Cardiac muscle cell (in vitro differentiated cells and primary cell): ENCODE results near the gene CDIPT. TPM values are rescaled to one million over a fixed set of nuclear protein-coding genes. Genes with fewer than 3 reads are reported as not detected.

Source experiments
- DNase-seq, 2 donors: peaks; one replicate each; pipeline versions ENCODE4 v3.0.0 to v3.0.0-alpha.2; 2010 to 2017; ENCODE audit warnings: low read depth in 1 of 2, low spot score in 1 of 2
- H3K27ac ChIP-seq: fragments of 200-600 bp; sonication (generic); 2 replicates; pipeline ENCODE4 v1.5.1; 2016
- H3K27me3 ChIP-seq: fragments of 200-600 bp; sonication (generic); 2 replicates; pipeline ENCODE4 v1.6.0; 2016; ENCODE audit warnings: control low read depth
- H3K36me3 ChIP-seq: fragments of 200-600 bp; sonication (generic); 2 replicates; pipeline ENCODE4 v1.5.1; 2016; ENCODE audit warnings: control low read depth
- H3K4me1 ChIP-seq: fragments of 200-600 bp; sonication (generic); 2 replicates; pipeline ENCODE4 v1.8.1; 2017; ENCODE audit warnings: low read depth, mild to moderate bottlenecking, mixed run types
- H3K4me3 ChIP-seq: fragments of 200-600 bp; sonication (generic); 2 replicates; pipeline ENCODE4 v1.5.1; 2016; ENCODE audit warnings: mild to moderate bottlenecking
- H3K9me3 ChIP-seq: fragments of 200-600 bp; sonication (generic); 2 replicates; pipeline ENCODE4 v1.5.1; 2017; ENCODE audit warnings: low read depth, mild to moderate bottlenecking, control low read depth
- CTCF ChIP-seq: IDR thresholded peaks from 2 replicates; pipeline ENCODE4 v1.5.1; 2012; ENCODE audit warnings: low read depth, mild to moderate bottlenecking, low read length
- polyA plus RNA-seq: library from polyadenylated mRNA; unstranded; fragments of >200 nt; fragmentation: Nextera tagmentation; extraction: Ambion mirVana; gene quantifications from 2 replicates; pipeline ENCODE4 v1.2.1, GENCODE V29; 2016
- total RNA-seq: library from RNA; depleted of rRNA; stranded (reverse); fragments of >200 nt; gene quantifications from 2 replicates; pipeline ENCODE4 v1.2.3, GENCODE V29; 2016

The CDIPT gene
- total and polyA plus RNA-seq, 2 experiments from 2014 or later: 139 to 144 TPM

GRCh38 chr16:29899516-29900101 lies 36.6 kb upstream of the CDIPT start, which contains the start of gene SEZ6L2:
SEZ6L2 (minus strand) TSS chr16:29899550; CDS start chr16:29899019, 531 bp downstream.
- no peak within 1 kb of the TSS for H3K27ac ChIP-seq
- no peaks in the 10 kb centered on the region for H3K36me3 ChIP-seq
- H3K4me1 ChIP-seq: peaks cover 4% of the 10 kb centered on the region
- peak; percentile 73 to 97 for DNase-seq
- no peaks in the 10 kb centered on the region for H3K27me3 ChIP-seq
- TF ChIP-seq CTCF: peak; percentile 43
- H3K9me3 ChIP-seq: no peaks in the 10 kb centered on the region
- H3K4me3 ChIP-seq: peak within 1 kb of the TSS; percentile 36

GRCh38 chr16:29898804-29899515 lies 35.9 kb upstream of the CDIPT start:
- Histone ChIP-seq H3K27ac (no peak overlapping the region), H3K36me3 (no peaks in the 10 kb centered on the region), H3K4me3 (peak overlapping the region; percentile 36), H3K9me3 (no peaks in the 10 kb centered on the region), H3K4me1 (peaks cover 4% of the 10 kb centered on the region), H3K27me3 (no peaks in the 10 kb centered on the region)
- no peak for DNase-seq
- no peak for TF ChIP-seq CTCF

GRCh38 chr16:29898135-29898803 lies 35.2 kb upstream of the CDIPT start:
- H3K4me3 ChIP-seq: peak overlapping the region; percentile 36
- H3K9me3 ChIP-seq: no peaks in the 10 kb centered on the region
- peak in 1 of 2 donors; percentile 60 for DNase-seq
- peaks cover 4% of the 10 kb centered on the region for H3K4me1 ChIP-seq
- H3K27ac ChIP-seq: no peak overlapping the region
- H3K36me3 ChIP-seq: no peaks in the 10 kb centered on the region
- no peaks in the 10 kb centered on the region for H3K27me3 ChIP-seq
- TF ChIP-seq CTCF: no peak

- H3K9me3 ChIP-seq: no peaks in the 10 kb centered on the region
- no peaks in the 10 kb centered on the region for H3K27me3 ChIP-seq
- no peak overlapping the region for H3K4me3 ChIP-seq
- H3K36me3 ChIP-seq: no peaks in the 10 kb centered on the region
- TF ChIP-seq CTCF: no peak
- H3K4me1 ChIP-seq: peaks cover 4% of the 10 kb centered on the region
- DNase-seq: no peak
- H3K27ac ChIP-seq: no peak overlapping the region
These were observed 34.3 kb upstream of the CDIPT start for GRCh38 chr16:29897333-29897732.

GRCh38 chr16:29896841-29897240 lies 33.8 kb upstream of the CDIPT start:
- Histone ChIP-seq H3K27me3 (no peaks in the 10 kb centered on the region), H3K27ac (no peak overlapping the region), H3K4me1 (peaks cover 4% of the 10 kb centered on the region), H3K4me3 (no peak overlapping the region), H3K9me3 (no peaks in the 10 kb centered on the region), H3K36me3 (no peaks in the 10 kb centered on the region)
- no peak for TF ChIP-seq CTCF
- DNase-seq: no peak
